ENCODE results near the gene MAPK8IP2. TPM values are rescaled to one million over a fixed set of nuclear protein-coding genes. Genes with fewer than 3 reads are reported as not detected.

The MAPK8IP2 gene
- polyA plus RNA-seq, 1 of the 3 experiments (the other 2 are of a cell fraction), result 2.7 TPM

DNA sequence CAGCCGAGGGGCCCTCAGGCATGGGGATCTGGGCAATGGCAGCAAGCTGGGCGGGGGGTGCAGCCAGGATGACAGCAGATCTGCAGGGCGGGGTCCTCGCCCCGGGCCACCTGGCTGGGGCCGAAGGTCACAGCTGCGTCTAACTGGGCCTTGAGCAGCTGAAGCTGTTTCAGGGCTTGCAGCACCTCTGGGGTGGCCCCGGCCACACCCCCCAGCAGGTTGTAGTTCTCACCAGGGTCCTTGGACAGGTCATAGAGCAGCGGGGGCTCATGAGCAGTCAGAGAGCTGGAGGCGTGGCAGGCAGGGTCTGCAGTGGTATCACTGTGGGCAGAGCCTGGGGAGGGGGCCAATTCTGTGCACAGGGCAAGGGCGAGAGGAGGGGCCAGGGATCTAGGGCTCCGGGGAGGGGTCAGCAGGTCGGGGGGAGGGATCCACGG lies 24.6 kb downstream of the MAPK8IP2 start:
- Histone ChIP-seq H3K36me3 (replicated peaks in 1 of 2; ENCODE audit: control insufficient read depth in 1 of 2, insufficient read depth in 2 of 2, low read length in 1 of 2) (peaks cover 0 to 6% of the 10 kb centered on the region in 2 experiments), H3K4me3 (ENCODE audit: low read depth in 2 of 2, low read length in 1 of 2) (no peak overlapping the region), H3F3A (replicated peaks; ENCODE audit: insufficient read depth) (no peaks in the 10 kb centered on the region), H3K4me1 (ENCODE audit: control insufficient read depth in 1 of 2, insufficient read depth in 2 of 2, low read depth in 1 of 2, low read length in 1 of 2) (peaks cover 0 to 30% of the 10 kb centered on the region in 2 experiments; a peak in 2 of 4 replicates), H3K9me2 (no peaks in the 10 kb centered on the region), H2AFZ (ENCODE audit: low read depth) (no peak overlapping the region), H3K4me2 (no peak overlapping the region), H4K20me1 (ENCODE audit: insufficient read depth) (no peaks in the 10 kb centered on the region), H3K27ac (ENCODE audit: low read depth in 2 of 2, low read length in 1 of 2) (no peak overlapping the region), H3K9me3 (no peaks in the 10 kb centered on the region), H3K27me3 (ENCODE audit: insufficient read depth) (no peaks in the 10 kb centered on the region), H3K79me2 (ENCODE audit: insufficient read depth) (peaks cover 7% of the 10 kb centered on the region; the same call in 1 of the 2 replicates), H3K9ac (no peak overlapping the region)
- 75% methylated on average over 6 of the region's 14 CpGs for WGBS (ENCODE audit: low lambda C conversion rate)
- POLR2A ChIA-PET, result no interaction called here
- DNase-seq, result no peak
- TF ChIP-seq MAX (IDR thresholded peaks at IDR 0.05; ENCODE audit: low read depth), result no peak
- CTCF ChIA-PET, result no interaction called here

DNA sequence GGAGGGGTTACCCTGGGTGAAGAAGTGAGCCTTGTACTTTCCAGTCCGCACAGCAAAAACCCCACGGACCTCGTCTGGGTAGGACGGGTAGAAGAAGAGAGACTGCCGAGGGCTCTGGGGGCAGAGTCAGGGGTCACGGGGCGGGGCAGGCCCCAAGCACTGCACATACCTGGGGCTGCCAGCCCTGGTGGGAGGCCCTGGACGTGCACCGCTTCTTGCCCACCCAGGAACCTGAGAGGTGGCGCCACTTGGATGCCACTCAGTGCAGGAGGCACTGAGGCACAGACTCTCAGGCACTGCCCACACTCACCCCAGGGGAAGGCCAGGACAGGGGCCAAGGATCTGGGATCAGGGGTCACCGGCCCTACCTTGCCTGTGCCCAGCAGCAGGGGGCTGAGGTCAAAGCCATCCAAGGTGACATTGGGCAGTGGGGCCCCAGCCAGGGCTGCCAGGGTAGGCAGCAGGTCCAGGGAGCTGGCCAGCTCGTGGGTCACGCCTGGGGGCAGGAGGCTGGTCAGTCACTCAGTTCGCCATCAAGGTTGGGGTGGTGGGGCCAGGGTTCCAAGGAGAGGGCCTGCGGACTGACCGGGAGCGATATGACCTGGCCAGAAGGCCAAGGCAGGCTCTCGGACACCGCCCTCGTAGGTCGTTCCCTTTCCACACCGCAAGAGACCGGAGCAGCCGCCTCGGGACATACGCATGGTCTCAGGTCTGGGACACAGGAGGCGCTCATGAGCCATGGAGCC lies 25.1 kb downstream of the MAPK8IP2 start:
- H3K27me3 ChIP-seq (ENCODE audit: insufficient read depth), result no peaks in the 10 kb centered on the region
- no peak for TF ChIP-seq USF2 (IDR thresholded peaks at IDR 0.05; ENCODE audit: borderline replicate concordance, low read depth, low read length)
- no peak for TF ChIP-seq SIN3A (IDR thresholded peaks at IDR 0.05; ENCODE audit: borderline replicate concordance, low read depth, low read length)
- TF ChIP-seq RXRA (IDR thresholded peaks at IDR 0.05; ENCODE audit: borderline replicate concordance, low read depth), result no peak
- no peak for TF ChIP-seq YY1 (IDR thresholded peaks at IDR 0.05; ENCODE audit: low read depth)
- TF ChIP-seq GATA2 (CRISPR knock-in tag; IDR thresholded peaks at IDR 0.05), result no peak
- no peak for TF ChIP-seq ZBTB33 (IDR thresholded peaks at IDR 0.05; ENCODE audit: borderline replicate concordance, low read depth)
- no peak for TF ChIP-seq GABPA (IDR thresholded peaks at IDR 0.05; ENCODE audit: low read depth)
- TF ChIP-seq USF1 (IDR thresholded peaks at IDR 0.05; ENCODE audit: borderline replicate concordance, low read depth), result no peak
- TF ChIP-seq, protein P1, sequence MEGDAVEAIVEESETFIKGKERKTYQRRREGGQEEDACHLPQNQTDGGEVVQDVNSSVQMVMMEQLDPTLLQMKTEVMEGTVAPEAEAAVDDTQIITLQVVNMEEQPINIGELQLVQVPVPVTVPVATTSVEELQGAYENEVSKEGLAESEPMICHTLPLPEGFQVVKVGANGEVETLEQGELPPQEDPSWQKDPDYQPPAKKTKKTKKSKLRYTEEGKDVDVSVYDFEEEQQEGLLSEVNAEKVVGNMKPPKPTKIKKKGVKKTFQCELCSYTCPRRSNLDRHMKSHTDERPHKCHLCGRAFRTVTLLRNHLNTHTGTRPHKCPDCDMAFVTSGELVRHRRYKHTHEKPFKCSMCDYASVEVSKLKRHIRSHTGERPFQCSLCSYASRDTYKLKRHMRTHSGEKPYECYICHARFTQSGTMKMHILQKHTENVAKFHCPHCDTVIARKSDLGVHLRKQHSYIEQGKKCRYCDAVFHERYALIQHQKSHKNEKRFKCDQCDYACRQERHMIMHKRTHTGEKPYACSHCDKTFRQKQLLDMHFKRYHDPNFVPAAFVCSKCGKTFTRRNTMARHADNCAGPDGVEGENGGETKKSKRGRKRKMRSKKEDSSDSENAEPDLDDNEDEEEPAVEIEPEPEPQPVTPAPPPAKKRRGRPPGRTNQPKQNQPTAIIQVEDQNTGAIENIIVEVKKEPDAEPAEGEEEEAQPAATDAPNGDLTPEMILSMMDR (IDR thresholded peaks at IDR 0.05), result no peak
- H3K9me2 ChIP-seq, result no peaks in the 10 kb centered on the region
- no peaks in the 10 kb centered on the region for H3F3A ChIP-seq (replicated peaks; ENCODE audit: insufficient read depth)
- H3K4me2 ChIP-seq, result no peak overlapping the region
- ChIA-PET POLR2A (no interaction called here), CTCF (interaction anchor here (0.9 to 1.4 kb wide), 2 partner anchors 66 to 100 kb away, joined by 3 to 4 read pairs; partner anchors contain the start of gene SCO2)
- peaks cover 0 to 28% of the 10 kb centered on the region in 2 experiments; a peak in 2 of 4 replicates for H3K4me1 ChIP-seq (ENCODE audit: control insufficient read depth in 1 of 2, insufficient read depth in 2 of 2, low read depth in 1 of 2, low read length in 1 of 2)
- 93% methylated on average over 9 of the region's 27 CpGs for WGBS (ENCODE audit: low lambda C conversion rate)
- H3K9me3 ChIP-seq, result no peaks in the 10 kb centered on the region
- no peaks in the 10 kb centered on the region for H4K20me1 ChIP-seq (ENCODE audit: insufficient read depth)
- DNase-seq, result peak; percentile 22
- no peak overlapping the region for H3K9ac ChIP-seq
- no peak overlapping the region for H2AFZ ChIP-seq (ENCODE audit: low read depth)
- no peak overlapping the region for H3K27ac ChIP-seq (ENCODE audit: low read depth in 2 of 2, low read length in 1 of 2)
- H3K79me2 ChIP-seq (ENCODE audit: insufficient read depth), result peaks cover 7% of the 10 kb centered on the region; the same call in 1 of the 2 replicates
- no peak overlapping the region for H3K4me3 ChIP-seq (ENCODE audit: low read depth in 2 of 2, low read length in 1 of 2)
- H3K36me3 ChIP-seq (replicated peaks in 1 of 2; ENCODE audit: control insufficient read depth in 1 of 2, insufficient read depth in 2 of 2, low read length in 1 of 2), result peaks cover 0 to 6% of the 10 kb centered on the region in 2 experiments
